Mesothelial cell of epicardium (in vitro differentiated cells): ENCODE results near the gene HEPHL1. TPM values are rescaled to one million over a fixed set of nuclear protein-coding genes. Genes with fewer than 3 reads are reported as not detected.

Experiments used
- DNase-seq, 2 experiments: peaks; one replicate each; pipeline ENCODE4 v3.0.0; 2021; ENCODE audit warnings: low spot score in 2 of 2; ENCODE audit not compliant: unreplicated experiment in 2 of 2
- H3K27ac Mint-ChIP-seq: 2 replicates; pipeline ENCODE4 v1.8.0; 2021; ENCODE audit warnings: mixed read lengths
- H3K27me3 Mint-ChIP-seq: 2 replicates; pipeline ENCODE4 v1.8.0; 2021; ENCODE audit warnings: low read depth, mixed read lengths
- H3K36me3 Mint-ChIP-seq: 2 replicates; pipeline ENCODE4 v1.8.0; 2021; ENCODE audit warnings: mixed read lengths
- H3K4me1 Mint-ChIP-seq: 2 replicates; pipeline ENCODE4 v1.8.0; 2021; ENCODE audit warnings: mixed read lengths
- H3K4me3 Mint-ChIP-seq: 2 replicates; pipeline ENCODE4 v1.8.0; 2021; ENCODE audit warnings: mild to moderate bottlenecking, moderate library complexity, mixed read lengths
- H3K9me3 Mint-ChIP-seq: 2 replicates; pipeline ENCODE4 v1.8.0; 2021; ENCODE audit warnings: mixed read lengths
- total RNA-seq: library from RNA; stranded (reverse); gene quantifications from 3 replicates; pipeline ENCODE4 v1.2.1, GENCODE V29; 2021
- TF ChIP-seq, protein P1 (sequence below): fragments of 200-600 bp; sonication (generic); IDR thresholded peaks from one replicate; pipeline ENCODE4 v1.5.0; 2021; ENCODE audit warnings: antibody characterized with exemption; ENCODE audit not compliant: unreplicated experiment

The HEPHL1 gene
- total RNA-seq, 1 donor from 2014 or later, result not detected

DNA sequence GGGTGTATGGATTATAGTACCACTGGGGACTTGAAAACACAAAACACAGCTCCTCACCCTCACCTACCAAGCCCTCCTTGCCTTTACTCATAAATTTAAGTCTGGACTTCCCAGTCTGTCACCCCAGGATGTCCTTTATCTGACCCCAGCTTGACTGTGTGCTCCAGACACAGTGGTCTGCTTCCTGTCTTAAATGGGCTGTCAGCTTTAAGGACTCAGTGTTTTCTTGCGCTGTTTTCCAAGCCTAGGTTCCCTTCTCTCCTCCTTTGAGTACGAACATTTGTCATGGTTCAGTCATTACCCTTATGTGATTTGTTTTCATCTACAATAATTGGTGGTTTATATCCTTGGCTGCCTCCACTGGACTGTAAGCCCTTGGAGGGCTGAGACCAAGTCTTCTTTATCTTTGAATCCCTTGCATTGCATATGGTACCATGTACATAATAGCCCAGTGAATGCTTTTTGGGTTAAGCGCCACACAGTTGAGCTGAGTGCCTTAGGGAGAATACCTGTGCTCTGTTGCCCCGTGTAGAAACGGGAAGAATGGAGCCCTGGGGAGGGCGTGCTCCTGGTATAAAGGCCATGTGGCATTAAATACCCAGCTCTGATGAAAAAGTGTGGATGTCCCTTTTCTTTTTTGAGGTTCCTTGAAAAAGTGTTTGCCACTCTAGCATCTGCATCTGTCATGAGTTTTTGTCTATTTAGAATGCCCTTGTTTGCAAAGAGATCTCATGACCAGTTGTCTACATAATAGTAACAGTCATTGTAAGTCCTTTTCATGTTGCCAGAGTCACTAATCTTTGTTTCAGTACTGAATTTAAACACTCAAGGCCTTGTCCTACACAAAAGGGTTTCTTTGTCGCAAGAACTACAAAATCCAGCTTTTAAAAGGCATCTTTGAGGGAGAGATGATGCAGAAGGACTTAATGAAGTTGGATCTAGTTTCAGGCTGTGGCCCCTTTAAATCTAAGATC lies 121.4 kb downstream of the HEPHL1 start:
- Mint-ChIP-seq H3K4me1 (peaks cover 69% of the 10 kb centered on the region), H3K4me3 (peak overlapping the region; percentile 30), H3K9me3 (no peaks in the 10 kb centered on the region), H3K27me3 (no peaks in the 10 kb centered on the region), H3K27ac (peak overlapping the region; percentile 95), H3K36me3 (no peaks in the 10 kb centered on the region)
- DNase-seq, result no peak
- TF ChIP-seq, protein P1, sequence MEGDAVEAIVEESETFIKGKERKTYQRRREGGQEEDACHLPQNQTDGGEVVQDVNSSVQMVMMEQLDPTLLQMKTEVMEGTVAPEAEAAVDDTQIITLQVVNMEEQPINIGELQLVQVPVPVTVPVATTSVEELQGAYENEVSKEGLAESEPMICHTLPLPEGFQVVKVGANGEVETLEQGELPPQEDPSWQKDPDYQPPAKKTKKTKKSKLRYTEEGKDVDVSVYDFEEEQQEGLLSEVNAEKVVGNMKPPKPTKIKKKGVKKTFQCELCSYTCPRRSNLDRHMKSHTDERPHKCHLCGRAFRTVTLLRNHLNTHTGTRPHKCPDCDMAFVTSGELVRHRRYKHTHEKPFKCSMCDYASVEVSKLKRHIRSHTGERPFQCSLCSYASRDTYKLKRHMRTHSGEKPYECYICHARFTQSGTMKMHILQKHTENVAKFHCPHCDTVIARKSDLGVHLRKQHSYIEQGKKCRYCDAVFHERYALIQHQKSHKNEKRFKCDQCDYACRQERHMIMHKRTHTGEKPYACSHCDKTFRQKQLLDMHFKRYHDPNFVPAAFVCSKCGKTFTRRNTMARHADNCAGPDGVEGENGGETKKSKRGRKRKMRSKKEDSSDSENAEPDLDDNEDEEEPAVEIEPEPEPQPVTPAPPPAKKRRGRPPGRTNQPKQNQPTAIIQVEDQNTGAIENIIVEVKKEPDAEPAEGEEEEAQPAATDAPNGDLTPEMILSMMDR, result no peak

DNA sequence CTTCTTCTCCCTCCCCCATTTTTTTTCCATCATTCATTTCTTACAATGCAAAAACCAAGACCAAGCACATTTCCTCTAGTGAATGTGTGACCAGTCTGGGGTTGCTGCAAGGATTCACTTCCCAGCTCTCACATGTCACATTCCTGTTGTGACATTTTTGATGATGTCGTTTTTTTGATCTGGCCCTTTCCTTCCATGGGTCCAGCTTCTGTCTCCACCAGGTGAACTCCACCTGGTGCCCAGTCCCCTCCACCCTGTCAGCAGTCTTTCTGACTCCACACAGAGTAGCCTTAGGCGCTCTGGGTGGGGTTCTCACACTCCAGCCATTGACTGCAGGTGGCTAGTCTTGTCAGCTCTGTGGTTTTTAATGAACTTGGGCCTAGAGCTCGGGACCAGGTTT lies 123.1 kb downstream of the HEPHL1 start:
- no peak overlapping the region for H3K4me3 Mint-ChIP-seq
- TF ChIP-seq, protein P1, result no peak
- no peaks in the 10 kb centered on the region for H3K36me3 Mint-ChIP-seq
- no peaks in the 10 kb centered on the region for H3K27me3 Mint-ChIP-seq
- no peaks in the 10 kb centered on the region for H3K9me3 Mint-ChIP-seq
- peak overlapping the region; percentile 41 for H3K27ac Mint-ChIP-seq
- no peak for DNase-seq
- H3K4me1 Mint-ChIP-seq, result peaks cover 85% of the 10 kb centered on the region

DNA sequence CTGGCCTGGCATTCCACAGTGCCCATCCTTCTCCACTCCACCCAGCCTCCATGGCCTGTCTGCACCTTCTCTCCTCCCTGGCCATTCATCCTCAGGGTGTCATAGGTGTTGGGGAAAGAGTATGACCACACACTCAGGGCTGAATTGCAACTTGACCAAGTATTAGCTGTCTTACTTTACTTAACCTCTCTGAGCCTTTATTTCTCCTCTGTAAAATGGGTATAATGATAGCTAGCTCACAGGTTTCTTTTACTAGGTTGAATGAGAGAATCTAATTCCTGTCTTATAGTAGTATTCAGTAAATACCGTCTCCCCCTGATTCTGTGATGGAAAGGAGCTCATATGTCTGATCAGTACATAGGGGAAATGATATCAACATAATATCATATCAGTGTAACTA lies 123.5 kb downstream of the HEPHL1 start:
- H3K4me3 Mint-ChIP-seq, result no peak overlapping the region
- peaks cover 89% of the 10 kb centered on the region for H3K4me1 Mint-ChIP-seq
- H3K27ac Mint-ChIP-seq, result no peak overlapping the region
- no peaks in the 10 kb centered on the region for H3K9me3 Mint-ChIP-seq
- no peaks in the 10 kb centered on the region for H3K27me3 Mint-ChIP-seq
- TF ChIP-seq, protein P1, result no peak
- DNase-seq, result no peak
- H3K36me3 Mint-ChIP-seq, result no peaks in the 10 kb centered on the region

DNA sequence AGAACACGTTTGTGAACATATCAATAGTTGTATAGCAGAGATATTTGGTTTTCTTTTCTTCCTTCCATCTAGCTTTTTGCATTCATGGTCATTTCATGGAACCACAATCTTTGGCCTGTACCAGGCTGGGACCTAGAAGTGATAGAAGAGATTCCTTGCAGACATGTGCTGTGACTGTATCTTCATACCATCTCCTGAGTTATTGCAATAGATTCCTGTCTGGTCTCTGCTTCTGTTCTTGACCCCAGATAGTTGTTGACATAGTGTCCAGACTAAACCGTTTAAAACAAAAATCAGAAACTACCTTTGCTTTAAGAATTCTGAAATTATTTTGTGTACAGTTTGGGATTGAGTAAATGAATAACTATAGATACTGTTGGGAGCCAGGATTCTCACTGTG lies 124.3 kb downstream of the HEPHL1 start:
- peaks cover 87% of the 10 kb centered on the region for H3K4me1 Mint-ChIP-seq
- no peaks in the 10 kb centered on the region for H3K36me3 Mint-ChIP-seq
- no peak overlapping the region for H3K4me3 Mint-ChIP-seq
- no peaks in the 10 kb centered on the region for H3K27me3 Mint-ChIP-seq
- H3K9me3 Mint-ChIP-seq, result no peaks in the 10 kb centered on the region
- H3K27ac Mint-ChIP-seq, result peak overlapping the region; percentile 33
- TF ChIP-seq, protein P1, result no peak
- DNase-seq, result no peak

DNA sequence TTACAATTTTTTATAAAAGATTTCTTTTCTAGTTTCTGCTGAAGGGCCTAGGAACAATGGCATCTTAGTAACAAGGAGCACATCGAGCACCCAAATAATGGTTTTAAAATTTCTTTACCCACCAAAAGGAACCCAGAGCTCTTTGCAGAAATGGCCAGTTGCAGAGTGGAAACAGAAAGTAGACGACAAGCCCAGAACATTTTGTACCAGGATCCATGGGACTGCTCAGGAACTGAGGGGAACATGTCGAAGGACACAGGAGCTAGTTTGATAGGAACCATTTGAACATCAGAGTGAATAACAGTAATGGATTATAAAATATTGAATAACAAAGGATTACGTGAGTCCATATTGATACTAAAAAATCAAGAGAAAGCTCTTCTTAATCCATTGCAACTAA lies 124.8 kb downstream of the HEPHL1 start:
- H3K9me3 Mint-ChIP-seq, result no peaks in the 10 kb centered on the region
- no peaks in the 10 kb centered on the region for H3K36me3 Mint-ChIP-seq
- no peak overlapping the region for H3K27ac Mint-ChIP-seq
- peaks cover 89% of the 10 kb centered on the region for H3K4me1 Mint-ChIP-seq
- DNase-seq, result no peak
- TF ChIP-seq, protein P1, result no peak
- H3K4me3 Mint-ChIP-seq, result no peak overlapping the region
- H3K27me3 Mint-ChIP-seq, result no peaks in the 10 kb centered on the region
